ENCODE data around the gene HAPSTR1.

DNA sequence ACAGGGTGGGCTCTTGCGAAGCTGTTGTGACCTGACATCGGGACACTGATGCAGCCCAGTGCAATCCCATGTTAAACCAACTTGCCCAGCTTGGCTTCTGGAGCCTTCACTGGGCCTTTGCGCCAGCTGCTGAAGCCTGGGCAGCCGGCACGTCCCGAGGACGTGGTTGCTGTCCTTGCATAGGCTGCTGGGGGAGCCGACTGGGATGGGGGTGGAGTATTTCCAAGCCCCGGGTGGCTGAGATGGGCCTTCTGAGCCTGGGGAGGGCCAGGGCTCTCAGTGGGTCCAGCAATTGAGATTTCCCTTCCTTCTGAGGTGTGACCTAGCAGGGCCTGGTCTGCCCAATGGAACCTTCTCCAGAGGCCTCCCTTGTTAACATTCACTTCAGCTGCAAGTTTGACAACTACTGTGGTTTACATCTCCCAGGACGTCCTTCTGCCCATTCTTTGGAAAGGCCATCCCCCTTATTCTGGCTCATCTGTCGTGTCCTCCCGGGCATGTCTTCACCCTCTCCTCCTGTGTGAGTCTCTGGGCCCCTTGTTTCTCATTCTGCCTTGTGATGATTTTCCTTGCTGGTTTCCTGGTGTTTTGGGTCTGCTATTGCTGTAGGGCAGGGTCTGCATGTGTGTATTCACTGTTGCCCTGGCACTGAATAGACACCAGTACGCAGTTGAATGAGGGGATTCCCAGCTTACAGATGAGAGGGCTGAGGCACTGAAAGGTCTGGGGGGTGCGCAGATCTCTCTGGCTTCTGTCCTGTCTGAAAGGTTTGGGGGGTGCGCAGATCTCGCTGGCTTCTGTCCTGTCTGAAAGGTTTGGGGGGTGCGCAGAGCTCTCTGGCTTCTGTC is 34.4 kb downstream of the HAPSTR1 start:
- TF ChIP-seq, protein P1, sequence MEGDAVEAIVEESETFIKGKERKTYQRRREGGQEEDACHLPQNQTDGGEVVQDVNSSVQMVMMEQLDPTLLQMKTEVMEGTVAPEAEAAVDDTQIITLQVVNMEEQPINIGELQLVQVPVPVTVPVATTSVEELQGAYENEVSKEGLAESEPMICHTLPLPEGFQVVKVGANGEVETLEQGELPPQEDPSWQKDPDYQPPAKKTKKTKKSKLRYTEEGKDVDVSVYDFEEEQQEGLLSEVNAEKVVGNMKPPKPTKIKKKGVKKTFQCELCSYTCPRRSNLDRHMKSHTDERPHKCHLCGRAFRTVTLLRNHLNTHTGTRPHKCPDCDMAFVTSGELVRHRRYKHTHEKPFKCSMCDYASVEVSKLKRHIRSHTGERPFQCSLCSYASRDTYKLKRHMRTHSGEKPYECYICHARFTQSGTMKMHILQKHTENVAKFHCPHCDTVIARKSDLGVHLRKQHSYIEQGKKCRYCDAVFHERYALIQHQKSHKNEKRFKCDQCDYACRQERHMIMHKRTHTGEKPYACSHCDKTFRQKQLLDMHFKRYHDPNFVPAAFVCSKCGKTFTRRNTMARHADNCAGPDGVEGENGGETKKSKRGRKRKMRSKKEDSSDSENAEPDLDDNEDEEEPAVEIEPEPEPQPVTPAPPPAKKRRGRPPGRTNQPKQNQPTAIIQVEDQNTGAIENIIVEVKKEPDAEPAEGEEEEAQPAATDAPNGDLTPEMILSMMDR (IDR thresholded peaks at IDR 0.05; ENCODE audit: low read length), result no peak
- TF ChIP-seq EZH2 (optimal IDR thresholded peaks at IDR 0.05; ENCODE audit: low read depth, low read length) (no peak), EZH2phosphoT487 (IDR thresholded peaks at IDR 0.05; ENCODE audit: low read length) (no peak)

Data from MM.1S (cell line).